HG03025 (cell line): ENCODE results near the gene C1orf53.
"Not testable (repeated sequence)": the region's sequence is repeated elsewhere in the genome, so short reads cannot be mapped to it uniquely, and the experiment has no call there.

Experiments used
- ATAC-seq: cut with Tn5 transposase; IDR thresholded peaks from one replicate; pipeline ENCODE4 v1.9.1; 2021; ENCODE audit warnings: mild to moderate bottlenecking, moderate library complexity; ENCODE audit not compliant: unreplicated experiment, low FRiP score

The C1orf53 gene

GRCh38 chr1:197920414-197921117, 18.1 kb downstream of the C1orf53 start:
- no peak for ATAC-seq

- ATAC-seq, result no peak
Measured at GRCh38 chr1:197921235-197922069, 19.0 kb downstream of the C1orf53 start.

- no peak for ATAC-seq
Measured at GRCh38 chr1:197922070-197922390, 19.6 kb downstream of the C1orf53 start.

- ATAC-seq, result no peak
Measured at GRCh38 chr1:197923038-197923437, 20.6 kb downstream of the C1orf53 start.

GRCh38 chr1:197924516-197925123, 22.2 kb downstream of the C1orf53 start:
- peak; percentile 42 for ATAC-seq

GRCh38 chr1:197927908-197928665, 25.7 kb downstream of the C1orf53 start:
- ATAC-seq, result no peak

GRCh38 chr1:197928849-197929336, 26.5 kb downstream of the C1orf53 start:
- ATAC-seq, result no peak

- no peak for ATAC-seq
Measured at GRCh38 chr1:197933016-197933415, 30.6 kb downstream of the C1orf53 start.

GRCh38 chr1:197933647-197934046, 31.2 kb downstream of the C1orf53 start:
- no peak for ATAC-seq

- ATAC-seq, result no peak
Measured at GRCh38 chr1:197937381-197937780, 35.0 kb downstream of the C1orf53 start.

GRCh38 chr1:197937892-197938291, 35.5 kb downstream of the C1orf53 start:
- ATAC-seq, result no peak

GRCh38 chr1:197939159-197939980, 36.9 kb downstream of the C1orf53 start:
- not testable (repeated sequence) for ATAC-seq

GRCh38 chr1:197942042-197942441, 39.6 kb downstream of the C1orf53 start:
- no peak for ATAC-seq

GRCh38 chr1:197944485-197944884, 42.1 kb downstream of the C1orf53 start:
- no peak for ATAC-seq

- ATAC-seq, result no peak
Measured at GRCh38 chr1:197948926-197949899, 46.8 kb downstream of the C1orf53 start.

- no peak for ATAC-seq
Measured at GRCh38 chr1:197951089-197951488, 48.7 kb downstream of the C1orf53 start.

- no peak for ATAC-seq
Measured at GRCh38 chr1:197951617-197952175, 49.3 kb downstream of the C1orf53 start.

- not testable (repeated sequence) for ATAC-seq
Measured at GRCh38 chr1:197953472-197953871, 51.0 kb downstream of the C1orf53 start.
